ENCODE measurements around the gene MCTP2.
"Not testable (repeated sequence)": the region's sequence is repeated elsewhere in the genome, so short reads cannot be mapped to it uniquely, and the experiment has no call there.

Gene MCTP2

DNA sequence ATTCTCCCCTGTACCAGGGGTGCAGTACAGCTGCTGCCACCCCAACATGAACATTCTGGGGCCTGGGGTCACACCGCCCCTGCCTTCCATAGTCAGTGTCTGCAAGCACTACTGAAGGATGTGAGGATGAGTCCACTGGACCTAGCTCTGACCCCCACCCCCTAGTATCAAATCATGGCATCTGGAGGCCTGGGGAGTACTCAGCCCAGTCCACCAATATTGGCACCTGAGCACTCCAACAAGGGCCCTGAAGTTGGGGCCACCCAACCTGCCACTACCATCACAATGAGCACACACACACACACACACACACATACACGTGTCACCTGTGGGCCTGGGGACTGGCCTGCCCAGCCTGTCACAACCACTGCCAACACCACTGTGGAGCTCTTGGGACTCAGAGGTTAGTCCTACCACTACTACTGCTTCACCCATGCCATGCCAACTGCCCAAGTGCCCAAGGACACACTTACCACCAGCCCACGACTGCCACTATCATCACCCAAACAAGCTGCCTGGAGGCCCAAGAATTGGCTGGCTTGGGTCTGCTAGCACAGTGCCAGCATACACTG lies 253.9 kb downstream of the MCTP2 start:
- H3K36me3 ChIP-seq (ENCODE audit: control insufficient read depth in 2 of 2, insufficient read depth in 2 of 2, low read length in 2 of 2), result no peaks in the 10 kb centered on the region
- no peak overlapping the region for H3K27ac ChIP-seq (ENCODE audit: low read length)
- H3K4me3 ChIP-seq (ENCODE audit: low read length in 2 of 2), result no peak overlapping the region
- no peaks in the 10 kb centered on the region for H3K9me3 ChIP-seq (ENCODE audit: control insufficient read depth in 2 of 2, low read length in 2 of 2)
- no peaks in the 10 kb centered on the region for H3K27me3 ChIP-seq (ENCODE audit: control insufficient read depth in 1 of 2, insufficient read depth in 2 of 2, low read length in 2 of 2)
- H3K4me1 ChIP-seq (ENCODE audit: control insufficient read depth, insufficient read depth, low read length), result no peaks in the 10 kb centered on the region
- H3K9ac ChIP-seq (ENCODE audit: low read length in 2 of 2), result no peak overlapping the region

DNA sequence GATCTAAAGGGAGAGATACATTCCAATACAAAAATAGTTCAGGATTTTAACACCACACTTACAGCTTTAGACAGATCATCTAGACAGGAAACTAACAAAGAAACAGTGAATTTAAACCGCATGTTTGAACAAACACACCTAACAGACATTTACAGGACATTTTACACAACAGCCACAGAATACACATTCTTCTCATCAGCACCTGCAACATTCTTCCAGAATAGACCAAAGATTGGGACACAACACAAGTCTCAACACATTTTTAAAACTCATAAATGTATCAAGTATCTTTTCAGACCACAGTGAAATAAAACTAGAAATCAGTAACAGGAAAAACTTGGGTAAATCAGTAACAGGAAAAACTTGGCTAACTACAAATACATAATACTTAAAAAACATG lies 256.3 kb downstream of the MCTP2 start:
- H3K36me3 ChIP-seq (ENCODE audit: control insufficient read depth in 2 of 2, insufficient read depth in 2 of 2, low read length in 2 of 2), result no peaks in the 10 kb centered on the region
- no peaks in the 10 kb centered on the region for H3K27me3 ChIP-seq (ENCODE audit: control insufficient read depth in 1 of 2, insufficient read depth in 2 of 2, low read length in 2 of 2)
- no peak overlapping the region for H3K4me3 ChIP-seq (ENCODE audit: low read length in 2 of 2)
- H3K27ac ChIP-seq (ENCODE audit: low read length), result no peak overlapping the region
- H3K4me1 ChIP-seq (ENCODE audit: control insufficient read depth, insufficient read depth, low read length), result no peaks in the 10 kb centered on the region
- H3K9me3 ChIP-seq (ENCODE audit: control insufficient read depth in 2 of 2, low read length in 2 of 2), result no peaks in the 10 kb centered on the region
- H3K9ac ChIP-seq (ENCODE audit: low read length in 2 of 2), result no peak overlapping the region

DNA sequence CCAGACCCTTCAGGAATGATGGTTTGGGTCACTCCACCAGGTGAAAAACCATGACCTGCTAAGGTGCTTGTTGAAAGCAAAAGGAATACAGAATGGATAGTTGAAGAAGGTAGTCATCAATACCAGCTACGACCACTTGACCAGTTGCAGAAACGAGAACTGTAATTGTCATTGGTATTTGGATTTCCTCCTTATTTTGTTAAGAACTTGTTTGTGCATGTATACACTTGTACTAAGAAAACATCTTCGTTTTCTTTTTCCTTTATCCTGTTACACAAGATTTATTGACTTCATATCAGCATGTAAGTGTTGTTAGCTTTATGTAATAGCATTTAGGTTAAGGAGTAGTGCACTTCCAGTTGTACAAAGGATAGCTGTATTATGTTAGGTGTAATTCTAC lies 261.8 kb downstream of the MCTP2 start:
- Histone ChIP-seq H3K36me3 (ENCODE audit: control insufficient read depth in 2 of 2, insufficient read depth in 2 of 2, low read length in 2 of 2) (no peaks in the 10 kb centered on the region), H3K27me3 (ENCODE audit: control insufficient read depth in 1 of 2, insufficient read depth in 2 of 2, low read length in 2 of 2) (no peaks in the 10 kb centered on the region), H3K9ac (ENCODE audit: low read length in 2 of 2) (no peak overlapping the region), H3K4me3 (ENCODE audit: low read length in 2 of 2) (no peak overlapping the region), H3K9me3 (ENCODE audit: control insufficient read depth in 2 of 2, low read length in 2 of 2) (no peaks in the 10 kb centered on the region), H3K27ac (ENCODE audit: low read length) (no peak overlapping the region), H3K4me1 (ENCODE audit: control insufficient read depth, insufficient read depth, low read length) (no peaks in the 10 kb centered on the region)

DNA sequence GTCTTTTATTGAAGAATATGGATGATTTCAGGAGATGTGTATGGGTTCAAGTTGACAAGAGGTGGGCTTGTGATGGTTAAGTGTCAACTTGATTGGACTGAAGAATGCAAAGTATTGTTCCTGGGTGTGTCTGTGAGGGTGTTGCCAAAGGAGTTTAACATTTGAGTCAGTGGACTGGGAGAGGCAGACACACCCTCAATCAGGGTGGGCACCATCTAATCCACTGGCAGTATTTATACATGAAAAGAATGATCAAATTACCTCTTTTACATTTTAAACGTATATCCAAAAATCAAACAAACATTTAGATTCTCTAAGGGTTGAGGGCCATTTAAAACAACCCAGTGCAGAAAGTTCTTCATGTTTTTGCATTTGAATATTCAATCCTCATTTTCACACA lies 262.2 kb downstream of the MCTP2 start:
- H3K36me3 ChIP-seq (ENCODE audit: control insufficient read depth in 2 of 2, insufficient read depth in 2 of 2, low read length in 2 of 2); H3K4me1 ChIP-seq (ENCODE audit: control insufficient read depth, insufficient read depth, low read length); H3K4me3 ChIP-seq (ENCODE audit: low read length in 2 of 2); H3K9me3 ChIP-seq (ENCODE audit: control insufficient read depth in 2 of 2, low read length in 2 of 2); H3K27ac ChIP-seq (ENCODE audit: low read length); H3K9ac ChIP-seq (ENCODE audit: low read length in 2 of 2); H3K27me3 ChIP-seq (ENCODE audit: control insufficient read depth in 1 of 2, insufficient read depth in 2 of 2, low read length in 2 of 2): not testable (repeated sequence)

DNA sequence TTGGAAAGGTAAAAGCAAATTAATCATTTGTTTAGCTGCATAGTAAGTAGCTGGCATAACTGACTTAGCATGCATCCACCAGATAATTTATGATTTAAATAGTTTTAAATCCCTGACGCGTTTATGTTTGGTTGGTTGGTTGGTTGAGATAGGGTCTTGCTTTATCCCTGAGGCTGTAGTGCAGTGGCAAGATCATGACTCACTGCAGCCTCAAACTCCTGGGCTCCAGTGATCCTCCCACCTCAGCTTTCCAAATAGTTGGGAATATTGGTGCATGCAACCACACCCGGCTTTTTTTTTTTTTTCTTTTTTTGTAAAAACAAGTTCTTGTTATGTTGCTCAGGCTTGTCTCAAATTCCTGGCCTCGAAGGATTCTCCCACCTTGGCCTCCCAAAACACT lies 263.4 kb downstream of the MCTP2 start:
- Histone ChIP-seq H3K9me3 (ENCODE audit: control insufficient read depth in 2 of 2, low read length in 2 of 2) (no peaks in the 10 kb centered on the region), H3K4me3 (ENCODE audit: low read length in 2 of 2) (no peak overlapping the region), H3K27ac (ENCODE audit: low read length) (no peak overlapping the region), H3K27me3 (ENCODE audit: control insufficient read depth in 1 of 2, insufficient read depth in 2 of 2, low read length in 2 of 2) (no peaks in the 10 kb centered on the region), H3K9ac (ENCODE audit: low read length in 2 of 2) (no peak overlapping the region), H3K36me3 (ENCODE audit: control insufficient read depth in 2 of 2, insufficient read depth in 2 of 2, low read length in 2 of 2) (no peaks in the 10 kb centered on the region), H3K4me1 (ENCODE audit: control insufficient read depth, insufficient read depth, low read length) (no peaks in the 10 kb centered on the region)

DNA sequence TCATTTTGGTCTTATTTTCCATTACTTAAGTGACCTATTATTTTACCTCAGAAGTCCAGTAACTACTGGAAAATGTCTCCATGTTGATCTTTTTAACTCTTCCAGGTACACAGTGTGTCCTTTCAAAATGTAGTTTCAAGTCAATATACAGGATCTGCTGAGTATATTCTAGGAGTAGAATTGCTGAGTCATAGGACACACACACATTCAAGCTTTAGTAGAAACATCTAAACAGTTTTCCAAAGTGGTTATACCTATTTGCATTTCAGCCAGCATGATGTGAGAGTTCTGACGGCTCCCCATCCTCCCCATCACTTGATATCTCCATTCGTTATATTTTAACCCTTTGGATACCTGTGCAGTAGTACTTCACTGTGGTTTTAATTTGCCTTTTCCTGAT lies 271.9 kb downstream of the MCTP2 start:
- H3K4me3 ChIP-seq (ENCODE audit: low read length in 2 of 2), result no peak overlapping the region
- H3K9me3 ChIP-seq (ENCODE audit: control insufficient read depth in 2 of 2, low read length in 2 of 2), result no peaks in the 10 kb centered on the region
- H3K36me3 ChIP-seq (ENCODE audit: control insufficient read depth in 2 of 2, insufficient read depth in 2 of 2, low read length in 2 of 2), result no peaks in the 10 kb centered on the region
- no peak overlapping the region for H3K9ac ChIP-seq (ENCODE audit: low read length in 2 of 2)
- H3K27ac ChIP-seq (ENCODE audit: low read length), result no peak overlapping the region
- no peaks in the 10 kb centered on the region for H3K27me3 ChIP-seq (ENCODE audit: control insufficient read depth in 1 of 2, insufficient read depth in 2 of 2, low read length in 2 of 2)
- no peaks in the 10 kb centered on the region for H3K4me1 ChIP-seq (ENCODE audit: control insufficient read depth, insufficient read depth, low read length)

DNA sequence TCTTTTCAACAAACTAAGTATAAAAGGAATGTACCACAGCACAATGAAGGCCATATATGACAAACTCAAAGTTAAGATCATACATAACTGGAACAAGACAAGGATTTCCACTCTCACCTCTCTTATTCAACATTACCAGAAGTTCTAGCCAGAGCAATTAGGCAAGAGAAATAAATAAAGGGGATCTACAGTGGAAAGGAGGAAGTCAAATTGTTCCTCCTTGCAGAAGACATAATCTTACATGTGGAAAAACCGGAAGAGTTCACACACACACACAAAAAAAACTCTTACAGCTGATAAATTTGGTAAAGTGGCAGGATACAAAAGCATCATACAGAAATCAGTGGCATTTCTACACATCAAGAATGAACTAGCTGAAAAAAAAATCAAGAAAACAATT lies 277.9 kb downstream of the MCTP2 start:
- H3K27ac ChIP-seq (ENCODE audit: low read length), result no peak overlapping the region
- H3K9me3 ChIP-seq (ENCODE audit: control insufficient read depth in 2 of 2, low read length in 2 of 2), result no peaks in the 10 kb centered on the region
- H3K27me3 ChIP-seq (ENCODE audit: control insufficient read depth in 1 of 2, insufficient read depth in 2 of 2, low read length in 2 of 2), result no peaks in the 10 kb centered on the region
- no peaks in the 10 kb centered on the region for H3K4me1 ChIP-seq (ENCODE audit: control insufficient read depth, insufficient read depth, low read length)
- no peaks in the 10 kb centered on the region for H3K36me3 ChIP-seq (ENCODE audit: control insufficient read depth in 2 of 2, insufficient read depth in 2 of 2, low read length in 2 of 2)
- H3K4me3 ChIP-seq (ENCODE audit: low read length in 2 of 2), result no peak overlapping the region
- no peak overlapping the region for H3K9ac ChIP-seq (ENCODE audit: low read length in 2 of 2)

DNA sequence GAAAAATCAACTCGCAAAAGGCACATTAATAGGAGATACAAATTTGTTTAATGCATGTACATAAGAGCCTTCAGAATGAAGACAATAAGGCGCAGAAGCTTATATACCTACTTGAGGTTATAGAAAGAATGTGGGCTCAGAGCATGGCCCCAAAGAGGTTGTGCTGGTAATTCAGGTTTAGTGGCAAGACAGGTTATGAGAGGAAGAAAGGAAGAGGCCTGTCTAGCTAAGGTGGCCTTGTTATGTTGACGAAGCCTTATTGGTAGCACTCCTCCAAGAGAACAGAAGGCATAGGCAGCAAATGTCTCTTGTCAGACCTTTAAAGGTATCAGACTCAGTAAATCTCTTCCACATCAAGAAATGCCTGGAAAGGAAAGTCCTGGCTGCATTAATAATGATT lies 290.8 kb downstream of the MCTP2 start:
- Histone ChIP-seq H3K36me3 (ENCODE audit: control insufficient read depth in 2 of 2, insufficient read depth in 2 of 2, low read length in 2 of 2) (no peaks in the 10 kb centered on the region), H3K27me3 (ENCODE audit: control insufficient read depth in 1 of 2, insufficient read depth in 2 of 2, low read length in 2 of 2) (no peaks in the 10 kb centered on the region), H3K27ac (ENCODE audit: low read length) (no peak overlapping the region), H3K9me3 (ENCODE audit: control insufficient read depth in 2 of 2, low read length in 2 of 2) (no peaks in the 10 kb centered on the region), H3K4me3 (ENCODE audit: low read length in 2 of 2) (no peak overlapping the region), H3K9ac (ENCODE audit: low read length in 2 of 2) (no peak overlapping the region), H3K4me1 (ENCODE audit: control insufficient read depth, insufficient read depth, low read length) (no peaks in the 10 kb centered on the region)

DNA sequence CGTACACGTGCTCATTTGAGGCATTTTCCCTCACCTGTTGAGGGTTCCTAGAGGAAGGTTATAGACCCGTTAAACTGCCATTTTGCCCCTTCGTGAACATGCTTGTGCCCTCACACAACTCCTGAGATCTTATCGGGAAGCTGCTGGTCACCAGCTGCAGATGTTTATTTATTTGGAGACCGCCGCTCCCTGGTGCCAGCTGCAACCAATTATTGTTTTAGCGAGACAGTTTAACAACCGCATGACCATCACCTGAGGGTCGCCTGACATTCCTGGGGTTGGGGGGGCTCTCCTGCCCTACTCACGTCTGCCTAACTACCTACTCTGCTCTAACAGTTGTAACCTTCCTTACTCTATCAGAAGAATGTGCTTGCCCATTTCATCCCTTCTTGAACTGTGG lies 292.5 kb downstream of the MCTP2 start:
- Histone ChIP-seq H3K4me3 (ENCODE audit: low read length in 2 of 2) (no peak overlapping the region), H3K27ac (ENCODE audit: low read length) (no peak overlapping the region), H3K9ac (ENCODE audit: low read length in 2 of 2) (no peak overlapping the region), H3K36me3 (ENCODE audit: control insufficient read depth in 2 of 2, insufficient read depth in 2 of 2, low read length in 2 of 2) (no peaks in the 10 kb centered on the region), H3K27me3 (ENCODE audit: control insufficient read depth in 1 of 2, insufficient read depth in 2 of 2, low read length in 2 of 2) (no peaks in the 10 kb centered on the region), H3K9me3 (ENCODE audit: control insufficient read depth in 2 of 2, low read length in 2 of 2) (no peaks in the 10 kb centered on the region), H3K4me1 (ENCODE audit: control insufficient read depth, insufficient read depth, low read length) (no peaks in the 10 kb centered on the region)

DNA sequence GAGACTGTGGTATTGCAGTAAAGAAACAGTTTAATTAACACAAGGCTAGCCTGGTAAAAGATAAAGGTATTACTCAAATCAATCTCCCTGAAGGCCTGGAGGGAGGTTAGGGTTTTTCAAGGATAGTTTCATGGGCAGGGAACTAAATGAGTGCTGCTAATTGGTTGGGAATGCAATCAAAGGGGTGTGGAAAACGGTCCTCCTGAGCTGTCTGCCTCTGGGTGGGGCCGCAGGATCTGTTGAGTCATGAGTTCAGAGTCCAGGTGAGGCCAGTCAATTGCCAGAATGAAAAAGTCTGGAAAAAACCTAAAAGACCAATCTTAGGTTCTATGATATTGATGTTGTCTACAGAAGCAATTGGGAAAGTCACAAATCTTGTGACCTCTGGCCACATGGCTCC lies 293.2 kb downstream of the MCTP2 start:
- no peak overlapping the region for H3K4me3 ChIP-seq (ENCODE audit: low read length in 2 of 2)
- H3K4me1 ChIP-seq (ENCODE audit: control insufficient read depth, insufficient read depth, low read length), result no peaks in the 10 kb centered on the region
- H3K27ac ChIP-seq (ENCODE audit: low read length), result no peak overlapping the region
- H3K9ac ChIP-seq (ENCODE audit: low read length in 2 of 2), result no peak overlapping the region
- no peaks in the 10 kb centered on the region for H3K9me3 ChIP-seq (ENCODE audit: control insufficient read depth in 2 of 2, low read length in 2 of 2)
- no peaks in the 10 kb centered on the region for H3K36me3 ChIP-seq (ENCODE audit: control insufficient read depth in 2 of 2, insufficient read depth in 2 of 2, low read length in 2 of 2)
- no peaks in the 10 kb centered on the region for H3K27me3 ChIP-seq (ENCODE audit: control insufficient read depth in 1 of 2, insufficient read depth in 2 of 2, low read length in 2 of 2)

DNA sequence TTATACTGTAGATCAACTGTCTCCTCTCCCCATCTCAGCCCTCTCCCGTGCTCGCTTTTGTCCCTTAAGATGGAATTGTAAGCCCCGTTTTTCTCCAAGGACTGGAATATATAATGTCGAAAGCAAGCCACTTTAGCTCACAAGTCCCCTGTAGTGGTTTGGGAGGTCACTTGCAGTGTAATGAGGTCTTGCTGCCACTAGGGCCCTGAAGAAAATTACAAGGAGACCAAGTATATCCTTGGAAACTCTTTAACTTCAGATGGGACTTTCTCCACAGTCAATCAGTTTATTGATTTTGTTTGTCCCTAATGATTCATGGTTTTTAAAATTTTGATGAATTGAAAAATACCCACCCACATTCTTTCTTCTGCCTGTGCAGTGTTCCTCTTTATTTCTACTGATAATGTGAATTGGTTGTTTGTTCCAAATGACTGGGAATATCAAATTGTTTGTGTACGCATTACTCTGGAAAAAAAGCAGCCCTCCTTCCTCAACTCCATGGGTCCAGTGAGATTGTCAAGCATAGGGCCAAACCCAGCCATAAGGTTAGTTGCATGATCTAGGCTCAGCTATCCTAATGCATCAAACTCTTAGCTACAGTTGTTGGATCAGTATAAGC lies 294.8 kb downstream of the MCTP2 start:
- Histone ChIP-seq H3K27me3 (ENCODE audit: control insufficient read depth in 1 of 2, insufficient read depth in 2 of 2, low read length in 2 of 2) (no peaks in the 10 kb centered on the region), H3K27ac (ENCODE audit: low read length) (no peak overlapping the region), H3K4me3 (ENCODE audit: low read length in 2 of 2) (no peak overlapping the region), H3K4me1 (ENCODE audit: control insufficient read depth, insufficient read depth, low read length) (no peaks in the 10 kb centered on the region), H3K36me3 (ENCODE audit: control insufficient read depth in 2 of 2, insufficient read depth in 2 of 2, low read length in 2 of 2) (no peaks in the 10 kb centered on the region), H3K9ac (ENCODE audit: low read length in 2 of 2) (no peak overlapping the region), H3K9me3 (ENCODE audit: control insufficient read depth in 2 of 2, low read length in 2 of 2) (no peaks in the 10 kb centered on the region)
